ENCODE results near the gene ZNF665. TPM values are rescaled to one million over a fixed set of nuclear protein-coding genes. Genes with fewer than 3 reads are reported as not detected.
"Not testable (repeated sequence)": the region's sequence is repeated elsewhere in the genome, so short reads cannot be mapped to it uniquely, and the experiment has no call there.

ZNF665 gene
- polyA plus RNA-seq, 3 donors: 0.68 to 1.7 (median 0.88) TPM

DNA sequence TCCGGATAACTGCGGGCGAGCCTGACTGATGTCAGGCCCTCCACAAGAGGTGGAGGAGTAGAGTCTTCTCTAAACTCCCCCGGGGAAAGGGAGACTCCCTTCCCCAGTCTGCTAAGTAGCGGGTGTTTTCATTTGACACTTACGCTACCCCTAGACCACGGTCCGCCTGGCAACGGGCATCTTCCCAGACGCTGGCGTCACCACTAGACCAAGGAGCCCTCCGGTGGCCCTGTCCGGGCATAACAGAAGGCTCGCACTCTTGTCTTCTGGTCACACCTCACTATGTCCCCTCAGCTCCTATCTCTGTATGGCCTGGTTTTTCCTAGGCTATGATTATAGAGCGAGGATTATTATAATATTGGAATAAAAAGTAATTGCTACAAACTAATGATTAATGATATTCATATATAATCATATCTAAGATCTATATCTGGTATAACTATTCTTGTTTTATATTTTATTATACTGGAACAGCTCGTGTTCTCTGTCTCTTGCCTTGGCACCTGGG, 3.4 kb downstream of the ZNF665 start:
- not testable (repeated sequence) for H3K4me3 ChIP-seq (replicated peaks in 1 of 3; ENCODE audit: low read depth in 2 of 3, low read length in 3 of 3); H2AFZ ChIP-seq (ENCODE audit: insufficient read depth, low read depth, low read length, poor library complexity, severe bottlenecking); H3K9ac ChIP-seq (ENCODE audit: insufficient read depth, low read length, poor library complexity, severe bottlenecking); H3K4me2 ChIP-seq (replicated peaks; ENCODE audit: extremely low read depth, low read length, poor library complexity, severe bottlenecking); DNase-seq; H3K27ac Mint-ChIP-seq; H3K27me3 Mint-ChIP-seq (ENCODE audit: low read depth in 3 of 3); H3K27me3 ChIP-seq (ENCODE audit: control insufficient read depth in 2 of 2, insufficient read depth in 2 of 2, low read length in 2 of 2); H3K27ac ChIP-seq (ENCODE audit: low read depth in 1 of 2, low read length in 2 of 2); H4K20me1 ChIP-seq (ENCODE audit: insufficient read depth, low read length); H3K79me2 ChIP-seq (ENCODE audit: insufficient read depth, low read length); H3K4me3 Mint-ChIP-seq
- WGBS (ENCODE audit: insufficient coverage): 100% methylated on average over 1 of the region's 16 CpGs
- H3K9me3 ChIP-seq (replicated peaks in 1 of 2; ENCODE audit: control insufficient read depth in 1 of 2, insufficient read depth in 1 of 2, low read length in 2 of 2): peaks cover 23 to 39% of the 10 kb centered on the region in 2 donors
- intact Hi-C loops (cut with micrococcal nuclease): loop anchor here (5.0 to 10.0 kb wide), 8 partner anchors 32 to 555 kb away; partner anchors contain the start of genes ZNF765 (in 2 of the 2), ZNF347 (in 1 of the 2), ZNF525 (in 1 of the 2) and ZNF611 (in 1 of the 2)
- Mint-ChIP-seq H3K4me1 (peaks cover 23% of the 10 kb centered on the region), H3K9me3 (peaks cover 25 to 49% (median 44%) of the 10 kb centered on the region in 7 donors), H3K36me3 (peaks cover 8 to 14% of the 10 kb centered on the region in 2 donors)
- peaks cover 12 to 15% of the 10 kb centered on the region in 2 donors for H3K4me1 ChIP-seq (ENCODE audit: control insufficient read depth in 1 of 2, insufficient read depth in 2 of 2, low read length in 2 of 2)
- H3K36me3 ChIP-seq (replicated peaks in 1 of 2; ENCODE audit: control insufficient read depth in 1 of 2, insufficient read depth in 2 of 2, low read length in 2 of 2): peaks cover 0 to 12% of the 10 kb centered on the region in 2 donors

DNA sequence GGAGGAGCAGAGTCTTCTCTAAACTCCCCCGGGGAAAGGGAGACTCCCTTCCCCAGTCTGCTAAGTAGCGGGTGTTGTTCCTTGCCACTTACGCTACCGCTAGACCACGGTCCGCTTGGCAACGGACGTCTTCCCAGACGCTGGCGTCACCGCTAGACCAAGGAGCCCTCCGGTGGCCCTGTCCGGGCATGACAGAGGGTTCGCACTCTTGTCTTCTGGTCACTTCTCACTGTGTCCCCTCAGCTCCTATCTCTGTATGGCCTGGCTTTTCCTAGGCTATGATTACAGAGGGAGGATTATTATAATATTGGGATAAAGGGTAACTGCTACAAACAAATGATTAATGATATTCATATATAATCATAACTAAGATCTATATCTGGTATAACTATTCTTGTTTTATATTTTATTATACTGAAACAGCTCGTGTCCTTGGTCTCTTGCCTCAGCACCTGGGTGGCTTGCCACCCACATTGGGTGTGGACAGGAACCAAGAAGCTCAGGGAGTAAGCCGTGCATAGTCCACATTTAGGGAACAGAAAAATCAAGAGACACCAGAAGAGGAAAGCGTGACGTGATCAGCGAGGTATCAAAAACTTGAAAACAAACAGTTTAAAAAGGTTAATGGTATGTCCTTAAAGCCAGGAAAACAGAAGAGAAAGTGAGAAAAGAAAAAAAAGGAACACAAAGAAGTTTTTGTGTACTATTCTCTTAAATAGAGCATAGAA, 7.8 kb downstream of the ZNF665 start:
- peak in 1 of 3 donors; percentile 21 for DNase-seq
- H3K27ac ChIP-seq (ENCODE audit: low read depth in 1 of 2, low read length in 2 of 2); H3K27me3 Mint-ChIP-seq (ENCODE audit: low read depth in 3 of 3); H4K20me1 ChIP-seq (ENCODE audit: insufficient read depth, low read length); H3K9ac ChIP-seq (ENCODE audit: insufficient read depth, low read length, poor library complexity, severe bottlenecking); H3K4me2 ChIP-seq (replicated peaks; ENCODE audit: extremely low read depth, low read length, poor library complexity, severe bottlenecking); H3K4me3 Mint-ChIP-seq; H3K27ac Mint-ChIP-seq; H3K79me2 ChIP-seq (ENCODE audit: insufficient read depth, low read length); H3K4me3 ChIP-seq (replicated peaks in 1 of 3; ENCODE audit: low read depth in 2 of 3, low read length in 3 of 3); H3K27me3 ChIP-seq (ENCODE audit: control insufficient read depth in 2 of 2, insufficient read depth in 2 of 2, low read length in 2 of 2); H3K4me1 Mint-ChIP-seq; intact Hi-C loops (cut with micrococcal nuclease); H2AFZ ChIP-seq (ENCODE audit: insufficient read depth, low read depth, low read length, poor library complexity, severe bottlenecking); H3K4me1 ChIP-seq (ENCODE audit: control insufficient read depth in 1 of 2, insufficient read depth in 2 of 2, low read length in 2 of 2): not testable (repeated sequence)
- H3K9me3 ChIP-seq (replicated peaks in 1 of 2; ENCODE audit: control insufficient read depth in 1 of 2, insufficient read depth in 1 of 2, low read length in 2 of 2): peaks cover 45 to 54% of the 10 kb centered on the region in 2 donors
- H3K9me3 Mint-ChIP-seq: peaks cover 39 to 58% (median 52%) of the 10 kb centered on the region in 7 donors
- peaks cover 9 to 29% of the 10 kb centered on the region in 2 donors for H3K36me3 Mint-ChIP-seq
- WGBS (ENCODE audit: insufficient coverage): 95% methylated on average over 5 of the region's 19 CpGs
- peaks cover 0 to 22% of the 10 kb centered on the region in 2 donors for H3K36me3 ChIP-seq (replicated peaks in 1 of 2; ENCODE audit: control insufficient read depth in 1 of 2, insufficient read depth in 2 of 2, low read length in 2 of 2)
